Mammary epithelial cell (primary cell): ENCODE measurements around the gene VIPR2.

ENCODE experiments used
- CTCF ChIP-seq, 2 donors: IDR thresholded peaks in 1 of 2; conservative IDR thresholded peaks in 1 of 2; 2 replicates each; pipeline ENCODE4 v1.5.1; 2011 to 2012; ENCODE audit warnings: inconsistent platforms in 2 of 2, low read length in 2 of 2, mild to moderate bottlenecking in 2 of 2, control low read depth in 1 of 2, low read depth in 1 of 2; ENCODE audit not compliant: insufficient read depth in 1 of 2; ENCODE audit errors: extremely low read depth in 1 of 2
- EZH2 ChIP-seq: IDR thresholded peaks from 2 replicates; pipeline ENCODE4 v1.6.1; 2012; ENCODE audit warnings: low read length, inconsistent platforms, borderline replicate concordance

DNA sequence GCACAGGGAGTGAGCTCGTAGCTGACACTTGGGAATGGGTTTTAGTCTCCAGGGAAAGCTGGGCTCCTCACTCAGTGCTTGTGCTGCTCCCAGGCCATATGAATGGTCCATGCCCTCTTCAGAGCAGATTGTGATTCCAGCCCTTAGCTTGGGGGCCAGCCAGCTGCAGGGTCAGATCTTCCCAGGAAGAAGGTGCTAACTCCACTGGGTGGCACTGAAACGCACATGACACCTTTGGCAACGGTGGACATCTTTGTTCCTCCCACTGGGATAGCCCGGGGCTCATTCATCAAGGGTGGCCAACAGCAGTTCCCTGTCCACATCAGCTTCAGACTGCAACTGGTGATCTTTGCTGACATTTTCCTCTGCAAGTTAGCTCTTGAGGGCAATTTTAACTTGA lies 159.1 kb downstream of the VIPR2 start:
- TF ChIP-seq CTCF (conservative IDR thresholded peaks at IDR 0.05 in 1 of 2, IDR thresholded peaks at IDR 0.05 in 1 of 2; ENCODE audit: extremely low read depth in 1 of 2, insufficient read depth in 1 of 2, low read depth in 1 of 2, low read length in 2 of 2) (no peak), EZH2 (no peak)
